Left ventricle myocardium inferior (tissue), 1 donor: ENCODE results near the gene RIPPLY3. TPM values are rescaled to one million over a fixed set of nuclear protein-coding genes. Genes with fewer than 3 reads are reported as not detected.
"Not testable (repeated sequence)": the region's sequence is repeated elsewhere in the genome, so short reads cannot be mapped to it uniquely, and the experiment has no call there.

Experiments
- DNase-seq: peaks from one replicate; pipeline ENCODE4 v3.0.0-alpha.2; 2020
- H3K27ac ChIP-seq: fragments of 200-600 bp; replicated peaks from 2 replicates; pipeline ENCODE4 v1.8.0; 2021
- H3K27me3 ChIP-seq: fragments of 200-600 bp; 2 replicates; pipeline ENCODE4 v1.8.0; 2021; ENCODE audit warnings: low read depth
- H3K36me3 ChIP-seq: fragments of 200-600 bp; 2 replicates; pipeline ENCODE4 v1.8.0; 2021
- H3K4me1 ChIP-seq: fragments of 200-600 bp; 2 replicates; pipeline ENCODE4 v1.8.0; 2021
- H3K4me3 ChIP-seq: fragments of 200-600 bp; 2 replicates; pipeline ENCODE4 v1.8.0; 2021; ENCODE audit warnings: mild to moderate bottlenecking, moderate library complexity
- H3K9me3 ChIP-seq: fragments of 200-600 bp; replicated peaks from 2 replicates; pipeline ENCODE4 v1.8.0; 2021
- intact Hi-C: fragments of 100-400 bp; cut with micrococcal nuclease; formaldehyde crosslinking; loops from one replicate; pipeline ENCODE4 v1.11.0; 2022
- total RNA-seq: library from RNA; stranded (reverse); fragmentation: NEBNext Ultra II Directional; extraction: Animal tissue kit (Norgen Biotek cat#: 25700); gene quantifications from one replicate; pipeline ENCODE4 v1.2.1, GENCODE V29; 2021
- TF ChIP-seq, protein P1 (sequence below): fragments of 200-600 bp; IDR thresholded peaks from 2 replicates; pipeline ENCODE4 v1.8.0; 2021; ENCODE audit warnings: antibody characterized with exemption, mild to moderate bottlenecking, borderline replicate concordance
- donor health status: DM: no; HTN: yes; CAD: no; lungs with severe emphysema.

Gene RIPPLY3
- total RNA-seq, 1 donor from 2014 or later = not detected

GRCh38 chr21:37045149-37045548 is 38.6 kb downstream of the RIPPLY3 start:
- no peak for DNase-seq
- H3K4me3 ChIP-seq = no peak overlapping the region
- H3K27ac ChIP-seq = no peak overlapping the region
- no peaks in the 10 kb centered on the region for H3K9me3 ChIP-seq
- TF ChIP-seq, protein P1, sequence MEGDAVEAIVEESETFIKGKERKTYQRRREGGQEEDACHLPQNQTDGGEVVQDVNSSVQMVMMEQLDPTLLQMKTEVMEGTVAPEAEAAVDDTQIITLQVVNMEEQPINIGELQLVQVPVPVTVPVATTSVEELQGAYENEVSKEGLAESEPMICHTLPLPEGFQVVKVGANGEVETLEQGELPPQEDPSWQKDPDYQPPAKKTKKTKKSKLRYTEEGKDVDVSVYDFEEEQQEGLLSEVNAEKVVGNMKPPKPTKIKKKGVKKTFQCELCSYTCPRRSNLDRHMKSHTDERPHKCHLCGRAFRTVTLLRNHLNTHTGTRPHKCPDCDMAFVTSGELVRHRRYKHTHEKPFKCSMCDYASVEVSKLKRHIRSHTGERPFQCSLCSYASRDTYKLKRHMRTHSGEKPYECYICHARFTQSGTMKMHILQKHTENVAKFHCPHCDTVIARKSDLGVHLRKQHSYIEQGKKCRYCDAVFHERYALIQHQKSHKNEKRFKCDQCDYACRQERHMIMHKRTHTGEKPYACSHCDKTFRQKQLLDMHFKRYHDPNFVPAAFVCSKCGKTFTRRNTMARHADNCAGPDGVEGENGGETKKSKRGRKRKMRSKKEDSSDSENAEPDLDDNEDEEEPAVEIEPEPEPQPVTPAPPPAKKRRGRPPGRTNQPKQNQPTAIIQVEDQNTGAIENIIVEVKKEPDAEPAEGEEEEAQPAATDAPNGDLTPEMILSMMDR = no peak
- H3K4me1 ChIP-seq = no peaks in the 10 kb centered on the region
- intact Hi-C loops = no loop called here
- peaks cover 12% of the 10 kb centered on the region for H3K27me3 ChIP-seq
- H3K36me3 ChIP-seq = no peaks in the 10 kb centered on the region

DNA sequence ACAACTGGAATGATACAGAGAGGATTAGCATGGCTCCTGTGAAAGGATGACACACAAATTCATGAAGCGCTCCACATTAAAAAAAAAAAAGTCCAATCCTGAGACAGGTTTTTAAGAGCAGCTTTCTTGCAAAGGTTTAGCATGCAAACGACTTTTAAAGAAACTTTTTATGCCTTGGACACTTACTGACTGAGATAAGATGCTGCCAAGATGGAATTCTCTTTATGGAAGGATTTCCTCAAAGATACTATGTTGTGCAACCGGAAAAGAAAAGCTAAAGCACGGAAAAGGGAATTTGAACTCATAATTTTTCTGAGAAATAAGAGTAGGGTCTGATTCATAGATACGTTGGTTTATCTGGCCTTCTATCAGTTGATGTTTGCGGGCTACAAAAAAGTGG is 39.1 kb downstream of the RIPPLY3 start:
- no peaks in the 10 kb centered on the region for H3K4me1 ChIP-seq
- H3K36me3 ChIP-seq = no peaks in the 10 kb centered on the region
- H3K4me3 ChIP-seq = no peak overlapping the region
- TF ChIP-seq, protein P1 = no peak
- DNase-seq = no peak
- no peaks in the 10 kb centered on the region for H3K9me3 ChIP-seq
- no peak overlapping the region for H3K27ac ChIP-seq
- intact Hi-C loops = no loop called here
- H3K27me3 ChIP-seq = peaks cover 12% of the 10 kb centered on the region

DNA sequence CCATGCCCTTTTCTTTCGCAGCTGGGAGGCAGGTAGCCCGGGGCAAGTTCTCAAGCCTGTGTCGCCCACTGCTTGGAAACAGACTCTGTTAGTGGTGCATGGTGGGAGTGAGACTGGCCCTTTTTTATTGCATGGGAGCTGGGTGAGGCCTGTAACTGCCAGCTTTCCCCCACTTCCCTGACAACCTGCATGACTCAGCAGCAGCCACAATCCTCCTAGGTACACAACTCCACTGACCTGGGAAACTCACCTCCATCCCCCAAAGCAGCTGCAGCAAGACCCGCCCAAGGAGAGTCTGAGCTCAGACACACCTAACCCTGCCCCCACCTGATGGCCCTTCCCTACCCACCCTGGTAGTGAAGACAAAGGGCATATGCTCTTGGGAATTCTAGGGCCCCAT is 40.6 kb downstream of the RIPPLY3 start:
- no peak overlapping the region for H3K4me3 ChIP-seq
- H3K9me3 ChIP-seq = no peaks in the 10 kb centered on the region
- peaks cover 12% of the 10 kb centered on the region for H3K27me3 ChIP-seq
- H3K36me3 ChIP-seq = no peaks in the 10 kb centered on the region
- intact Hi-C loops = no loop called here
- H3K27ac ChIP-seq = no peak overlapping the region
- TF ChIP-seq, protein P1 = no peak
- no peak for DNase-seq
- H3K4me1 ChIP-seq = no peaks in the 10 kb centered on the region

- peaks cover 12% of the 10 kb centered on the region for H3K27me3 ChIP-seq
- DNase-seq, H3K4me1 ChIP-seq, H3K4me3 ChIP-seq, H3K9me3 ChIP-seq, intact Hi-C loops, H3K36me3 ChIP-seq, H3K27ac ChIP-seq: not testable (repeated sequence)
Measured at GRCh38 chr21:37049741-37050140, 43.2 kb downstream of the RIPPLY3 start.

GRCh38 chr21:37055271-37055855 is 48.9 kb downstream of the RIPPLY3 start:
- Histone ChIP-seq H3K4me3 (no peak overlapping the region), H3K27ac (no peak overlapping the region), H3K9me3 (no peaks in the 10 kb centered on the region), H3K27me3 (no peaks in the 10 kb centered on the region), H3K4me1 (no peaks in the 10 kb centered on the region), H3K36me3 (no peaks in the 10 kb centered on the region)
- TF ChIP-seq, protein P1 = no peak
- intact Hi-C loops = no loop called here
- DNase-seq = no peak

GRCh38 chr21:37057614-37058013 is 51.1 kb downstream of the RIPPLY3 start:
- TF ChIP-seq, protein P1 = no peak
- intact Hi-C loops = no loop called here
- no peak for DNase-seq
- H3K27ac ChIP-seq = no peak overlapping the region
- no peaks in the 10 kb centered on the region for H3K9me3 ChIP-seq
- no peaks in the 10 kb centered on the region for H3K27me3 ChIP-seq
- no peak overlapping the region for H3K4me3 ChIP-seq
- no peaks in the 10 kb centered on the region for H3K36me3 ChIP-seq
- no peaks in the 10 kb centered on the region for H3K4me1 ChIP-seq
